Osteocyte (in vitro differentiated cells): ENCODE measurements around the gene YPEL1. TPM values are rescaled to one million over a fixed set of nuclear protein-coding genes. Genes with fewer than 3 reads are reported as not detected.
"Not testable (repeated sequence)": the region's sequence is repeated elsewhere in the genome, so short reads cannot be mapped to it uniquely, and the experiment has no call there.

Source experiments
- DNase-seq: peaks from one replicate; pipeline ENCODE4 v3.0.0; 2021; ENCODE audit warnings: mixed read lengths; ENCODE audit not compliant: unreplicated experiment; ENCODE audit errors: extremely low spot score
- H3K27ac Mint-ChIP-seq: one replicate; pipeline ENCODE4 v1.8.0; 2021; ENCODE audit warnings: mild to moderate bottlenecking, mixed read lengths; ENCODE audit not compliant: unreplicated experiment
- H3K27me3 Mint-ChIP-seq: one replicate; pipeline ENCODE4 v1.8.0; 2021; ENCODE audit warnings: mixed read lengths; ENCODE audit not compliant: unreplicated experiment
- H3K36me3 Mint-ChIP-seq: one replicate; pipeline ENCODE4 v1.8.0; 2021; ENCODE audit warnings: mixed read lengths; ENCODE audit not compliant: unreplicated experiment
- H3K4me1 Mint-ChIP-seq: one replicate; pipeline ENCODE4 v1.8.0; 2021; ENCODE audit warnings: mixed read lengths; ENCODE audit not compliant: unreplicated experiment
- H3K4me3 Mint-ChIP-seq: one replicate; pipeline ENCODE4 v1.8.0; 2021; ENCODE audit warnings: mild to moderate bottlenecking, moderate library complexity, mixed read lengths; ENCODE audit not compliant: unreplicated experiment
- H3K9me3 Mint-ChIP-seq: one replicate; pipeline ENCODE4 v1.8.0; 2021; ENCODE audit warnings: mixed read lengths; ENCODE audit not compliant: unreplicated experiment
- total RNA-seq: library from RNA; stranded (reverse); gene quantifications from 2 replicates; pipeline ENCODE4 v1.2.1, GENCODE V29; 2021
- TF ChIP-seq, protein P1 (sequence below): fragments of 200-600 bp; sonication (generic); IDR thresholded peaks from 2 replicates; pipeline ENCODE4 v1.5.0; 2021; ENCODE audit warnings: antibody characterized with exemption, mild to moderate bottlenecking, moderate library complexity

YPEL1 gene
- total RNA-seq, 1 donor from 2014 or later: 14.7 TPM

- no peaks in the 10 kb centered on the region for H3K9me3 Mint-ChIP-seq
- no peak overlapping the region for H3K4me3 Mint-ChIP-seq
- no peak for DNase-seq
- no peak overlapping the region for H3K27ac Mint-ChIP-seq
- peaks cover 4% of the 10 kb centered on the region for H3K4me1 Mint-ChIP-seq
- H3K36me3 Mint-ChIP-seq: peaks cover 3% of the 10 kb centered on the region
- TF ChIP-seq, protein P1, sequence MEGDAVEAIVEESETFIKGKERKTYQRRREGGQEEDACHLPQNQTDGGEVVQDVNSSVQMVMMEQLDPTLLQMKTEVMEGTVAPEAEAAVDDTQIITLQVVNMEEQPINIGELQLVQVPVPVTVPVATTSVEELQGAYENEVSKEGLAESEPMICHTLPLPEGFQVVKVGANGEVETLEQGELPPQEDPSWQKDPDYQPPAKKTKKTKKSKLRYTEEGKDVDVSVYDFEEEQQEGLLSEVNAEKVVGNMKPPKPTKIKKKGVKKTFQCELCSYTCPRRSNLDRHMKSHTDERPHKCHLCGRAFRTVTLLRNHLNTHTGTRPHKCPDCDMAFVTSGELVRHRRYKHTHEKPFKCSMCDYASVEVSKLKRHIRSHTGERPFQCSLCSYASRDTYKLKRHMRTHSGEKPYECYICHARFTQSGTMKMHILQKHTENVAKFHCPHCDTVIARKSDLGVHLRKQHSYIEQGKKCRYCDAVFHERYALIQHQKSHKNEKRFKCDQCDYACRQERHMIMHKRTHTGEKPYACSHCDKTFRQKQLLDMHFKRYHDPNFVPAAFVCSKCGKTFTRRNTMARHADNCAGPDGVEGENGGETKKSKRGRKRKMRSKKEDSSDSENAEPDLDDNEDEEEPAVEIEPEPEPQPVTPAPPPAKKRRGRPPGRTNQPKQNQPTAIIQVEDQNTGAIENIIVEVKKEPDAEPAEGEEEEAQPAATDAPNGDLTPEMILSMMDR: no peak
- H3K27me3 Mint-ChIP-seq: no peaks in the 10 kb centered on the region
Observed at GRCh38 chr22:21727159-21727558, 8.4 kb downstream of the YPEL1 start.

DNA sequence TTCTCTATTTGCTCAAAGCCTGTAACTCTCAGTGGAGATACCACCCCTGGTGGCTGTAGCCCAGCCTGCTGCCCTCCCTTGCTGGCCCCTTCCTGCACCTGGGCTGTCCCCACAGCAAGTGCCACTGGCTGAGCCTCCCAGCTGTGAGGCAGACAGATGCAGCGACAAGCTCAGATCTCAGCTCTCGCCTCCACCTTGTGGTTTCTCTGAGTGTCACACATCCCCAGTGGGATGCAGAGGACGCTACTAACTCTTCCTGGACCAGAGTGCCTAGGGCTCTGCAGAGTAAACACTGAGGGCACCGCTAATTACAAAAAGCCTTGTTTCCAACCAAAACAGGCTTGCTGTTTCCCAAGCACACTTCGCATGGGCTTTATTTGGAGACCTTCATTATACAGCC lies 8.9 kb downstream of the YPEL1 start:
- Mint-ChIP-seq H3K9me3 (no peaks in the 10 kb centered on the region), H3K36me3 (peaks cover 3% of the 10 kb centered on the region), H3K4me1 (peaks cover 4% of the 10 kb centered on the region), H3K27ac (no peak overlapping the region), H3K4me3 (no peak overlapping the region), H3K27me3 (no peaks in the 10 kb centered on the region)
- TF ChIP-seq, protein P1: peak; percentile 44
- DNase-seq: no peak

DNA sequence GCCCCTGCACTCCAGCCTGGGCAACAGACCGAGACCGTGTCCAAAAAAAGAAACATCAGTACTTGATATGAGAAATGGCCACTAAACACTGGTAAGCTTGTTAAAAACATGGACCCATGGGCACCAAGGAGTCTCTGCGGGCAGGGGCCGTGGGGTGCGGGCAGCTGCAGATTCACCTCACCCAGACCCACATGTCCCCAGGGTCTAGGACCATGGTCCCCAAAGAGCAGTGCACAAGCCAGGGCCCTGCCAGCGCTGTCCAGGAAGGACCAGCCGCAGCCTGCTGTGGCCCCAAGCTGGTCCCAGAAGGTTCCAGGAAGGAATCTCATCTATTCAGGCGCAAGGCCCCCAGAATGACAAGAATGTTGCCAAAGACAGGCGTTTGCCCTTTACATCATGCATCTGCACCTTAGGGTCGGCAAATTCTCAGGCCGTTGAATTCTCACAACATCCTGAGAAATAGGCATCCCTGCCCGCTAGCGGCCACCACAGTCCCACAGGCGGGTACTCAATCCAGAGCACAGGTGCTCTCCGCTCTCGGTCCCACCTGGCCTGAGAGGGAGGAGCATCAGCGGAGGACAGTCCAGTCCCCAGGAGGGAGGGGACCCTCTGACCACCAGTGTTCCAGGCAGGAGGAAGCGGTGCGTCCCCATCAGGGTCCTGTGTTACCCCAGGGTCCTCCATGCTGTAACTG lies 9.5 kb downstream of the YPEL1 start:
- DNase-seq: no peak
- H3K27ac Mint-ChIP-seq: no peak overlapping the region
- H3K4me3 Mint-ChIP-seq: no peak overlapping the region
- H3K27me3 Mint-ChIP-seq: no peaks in the 10 kb centered on the region
- TF ChIP-seq, protein P1: no peak
- H3K36me3 Mint-ChIP-seq: no peaks in the 10 kb centered on the region
- H3K9me3 Mint-ChIP-seq: no peaks in the 10 kb centered on the region
- peaks cover 4% of the 10 kb centered on the region for H3K4me1 Mint-ChIP-seq

DNA sequence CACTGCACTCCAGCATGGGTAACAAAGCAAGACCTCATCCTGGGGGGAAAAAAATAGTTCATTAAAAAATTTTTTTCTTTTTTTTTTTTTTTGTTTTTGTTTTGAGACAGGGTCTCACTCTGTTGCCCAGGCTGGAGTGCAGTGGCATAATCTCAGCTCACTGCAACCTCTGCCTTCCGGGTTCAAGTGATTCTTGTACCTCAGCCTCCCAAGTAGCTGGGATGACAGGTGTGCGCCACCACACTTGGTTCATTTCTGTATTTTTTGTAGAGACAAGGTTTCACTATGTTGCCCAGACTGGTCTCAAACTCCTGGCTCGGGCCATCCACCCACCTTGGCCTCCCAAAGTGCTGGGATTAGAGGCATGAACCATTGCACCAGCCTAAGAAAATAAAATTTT lies 11.1 kb downstream of the YPEL1 start:
- DNase-seq, H3K4me1 Mint-ChIP-seq, H3K9me3 Mint-ChIP-seq, H3K27me3 Mint-ChIP-seq, H3K27ac Mint-ChIP-seq, H3K36me3 Mint-ChIP-seq, H3K4me3 Mint-ChIP-seq: not testable (repeated sequence)

GRCh38 chr22:21721195-21721852 lies 14.3 kb downstream of the YPEL1 start:
- not testable (repeated sequence) for H3K27me3 Mint-ChIP-seq, H3K9me3 Mint-ChIP-seq, H3K27ac Mint-ChIP-seq, DNase-seq, H3K4me3 Mint-ChIP-seq, H3K36me3 Mint-ChIP-seq
- H3K4me1 Mint-ChIP-seq: peaks cover 10% of the 10 kb centered on the region

GRCh38 chr22:21720191-21720859 lies 15.3 kb downstream of the YPEL1 start:
- H3K4me1 Mint-ChIP-seq: peaks cover 18% of the 10 kb centered on the region
- not testable (repeated sequence) for H3K27me3 Mint-ChIP-seq, H3K4me3 Mint-ChIP-seq, DNase-seq, H3K36me3 Mint-ChIP-seq, H3K9me3 Mint-ChIP-seq, H3K27ac Mint-ChIP-seq
